H9 (cell line): Measurements from ENCODE around the gene OTUD6A. TPM values are rescaled to one million over a fixed set of nuclear protein-coding genes. Genes with fewer than 3 reads are reported as not detected.

ENCODE experiments used
- DNase-seq: peaks from one replicate; pipeline ENCODE4 v3.0.0-alpha.2; 2017
- H2AFZ ChIP-seq: one replicate; pipeline ENCODE4 v1.6.1; 2013; ENCODE audit warnings: mild to moderate bottlenecking, low read length, control low read depth, moderate library complexity
- H2AK5ac ChIP-seq: 2 replicates; pipeline ENCODE4 v1.6.1; 2013; ENCODE audit warnings: low read length, control low read depth, mixed read lengths; ENCODE audit not compliant: insufficient read length
- H2BK120ac ChIP-seq: one replicate; pipeline ENCODE4 v1.6.1; 2013; ENCODE audit warnings: low read depth, mild to moderate bottlenecking, low read length, control low read depth, inconsistent platforms; ENCODE audit not compliant: poor library complexity, severe bottlenecking
- H2BK12ac ChIP-seq: 2 replicates; pipeline ENCODE4 v1.6.1; 2013; ENCODE audit warnings: low read length, control low read depth, mixed read lengths, low read depth; ENCODE audit not compliant: insufficient read length
- H2BK15ac ChIP-seq: 2 replicates; pipeline ENCODE4 v1.6.1; 2013; ENCODE audit warnings: low read depth, low read length, control low read depth
- H2BK20ac ChIP-seq: one replicate; pipeline ENCODE4 v1.6.1; 2013; ENCODE audit warnings: low read depth, mild to moderate bottlenecking, low read length, control low read depth, inconsistent platforms; ENCODE audit not compliant: poor library complexity, severe bottlenecking
- H2BK5ac ChIP-seq: 2 replicates; pipeline ENCODE4 v1.6.1; 2013; ENCODE audit warnings: low read length, control low read depth, mixed read lengths; ENCODE audit not compliant: insufficient read length
- H3K14ac ChIP-seq: 2 replicates; pipeline ENCODE4 v1.6.1; 2013; ENCODE audit warnings: low read length, control low read depth; ENCODE audit not compliant: insufficient read depth
- H3K18ac ChIP-seq: 2 replicates; pipeline ENCODE4 v1.6.1; 2013; ENCODE audit warnings: low read depth, mild to moderate bottlenecking, mixed read lengths, low read length, control low read depth; ENCODE audit not compliant: insufficient read length
- H3K23ac ChIP-seq: 2 replicates; pipeline ENCODE4 v1.6.1; 2013; ENCODE audit warnings: low read length, control low read depth, mixed read lengths, low read depth; ENCODE audit not compliant: insufficient read length
- H3K23me2 ChIP-seq: 2 replicates; pipeline ENCODE4 v1.6.1; 2013; ENCODE audit warnings: low read depth, mild to moderate bottlenecking, mixed read lengths, low read length, control low read depth; ENCODE audit not compliant: insufficient read length, poor library complexity, severe bottlenecking
- H3K27ac ChIP-seq: 2 replicates; pipeline ENCODE4 v1.5.1; 2013; ENCODE audit warnings: low read length, control low read depth, mixed read lengths, low read depth; ENCODE audit not compliant: insufficient read length
- H3K27me3 ChIP-seq: 2 replicates; pipeline ENCODE4 v1.6.1; 2013; ENCODE audit warnings: low read length, control low read depth, inconsistent platforms; ENCODE audit not compliant: insufficient read depth
- H3K4ac ChIP-seq: 2 replicates; pipeline ENCODE4 v1.6.1; 2013; ENCODE audit warnings: low read depth, mild to moderate bottlenecking, control low read depth, inconsistent platforms, low read length, moderate library complexity
- H3K4me1 ChIP-seq: 2 replicates; pipeline ENCODE4 v1.6.1; 2013; ENCODE audit warnings: low read length, control low read depth, inconsistent platforms; ENCODE audit not compliant: insufficient read depth
- H3K4me2 ChIP-seq: 2 replicates; pipeline ENCODE4 v1.6.1; 2013; ENCODE audit warnings: low read length, control low read depth, mixed read lengths; ENCODE audit not compliant: insufficient read length, insufficient read depth
- H3K56ac ChIP-seq: 2 replicates; pipeline ENCODE4 v1.6.1; 2013; ENCODE audit warnings: low read depth, mild to moderate bottlenecking, mixed read lengths, low read length, control low read depth; ENCODE audit not compliant: insufficient read length
- H3K79me1 ChIP-seq: 2 replicates; pipeline ENCODE4 v1.6.1; 2013; ENCODE audit warnings: low read depth, mild to moderate bottlenecking, moderate library complexity, low read length, control low read depth, inconsistent platforms; ENCODE audit not compliant: insufficient read depth, poor library complexity, severe bottlenecking
- H3K79me2 ChIP-seq: 2 replicates; pipeline ENCODE4 v1.6.1; 2013; ENCODE audit warnings: low read length, control low read depth, inconsistent platforms; ENCODE audit not compliant: insufficient read depth
- H3K9ac ChIP-seq: 2 replicates; pipeline ENCODE4 v1.6.1; 2013; ENCODE audit warnings: low read length, control low read depth, mixed read lengths; ENCODE audit not compliant: insufficient read length; ENCODE audit errors: extremely low read depth
- H3K9me3 ChIP-seq: one replicate; pipeline ENCODE4 v1.6.1; 2013; ENCODE audit warnings: low read depth, low read length, inconsistent platforms; ENCODE audit not compliant: control insufficient read depth
- H3T11ph ChIP-seq: one replicate; pipeline ENCODE4 v1.6.1; 2013; ENCODE audit warnings: mild to moderate bottlenecking, low read length, control low read depth, inconsistent platforms
- H4K20me1 ChIP-seq: one replicate; pipeline ENCODE4 v1.6.1; 2013; ENCODE audit not compliant: control insufficient read depth, insufficient read length, insufficient read depth
- H4K5ac ChIP-seq: 2 replicates; pipeline ENCODE4 v1.6.1; 2013; ENCODE audit warnings: low read depth, mild to moderate bottlenecking, mixed read lengths, low read length, control low read depth; ENCODE audit not compliant: insufficient read length
- H4K8ac ChIP-seq: replicated peaks from 2 replicates; pipeline ENCODE4 v1.6.1; 2013; ENCODE audit warnings: low read length, control low read depth, mixed read lengths, low read depth; ENCODE audit not compliant: insufficient read length
- H4K91ac ChIP-seq: 2 replicates; pipeline ENCODE4 v1.6.1; 2013; ENCODE audit warnings: low read depth, mild to moderate bottlenecking, moderate library complexity, mixed read lengths, low read length, control low read depth; ENCODE audit not compliant: insufficient read length
- H3K27ac Mint-ChIP-seq, 3 experiments: 2 replicates in 2 of 3; 3 replicates in 1 of 3; pipeline ENCODE4 v1.8.0; 2020 to 2021; ENCODE audit warnings: mixed read lengths in 3 of 3, mild to moderate bottlenecking in 1 of 3, moderate library complexity in 1 of 3
- H3K27me3 Mint-ChIP-seq: 2 replicates; pipeline ENCODE4 v1.8.0; 2021; ENCODE audit warnings: low read depth, mild to moderate bottlenecking, moderate library complexity, mixed read lengths
- H3K36me3 Mint-ChIP-seq, 3 experiments: 2 replicates in 2 of 3; 3 replicates in 1 of 3; pipeline ENCODE4 v1.8.0; 2020 to 2021; ENCODE audit warnings: low read depth in 3 of 3, mixed read lengths in 3 of 3; ENCODE audit not compliant: insufficient read depth in 1 of 3
- H3K4me1 Mint-ChIP-seq, 2 experiments: 2 replicates each; pipeline ENCODE4 v1.8.0; 2020; ENCODE audit warnings: mixed read lengths in 2 of 2
- H3K4me3 Mint-ChIP-seq, 2 experiments: 2 replicates in 1 of 2; 3 replicates in 1 of 2; pipeline ENCODE4 v1.8.0; 2020 to 2021; ENCODE audit warnings: mild to moderate bottlenecking in 2 of 2, mixed read lengths in 2 of 2, moderate library complexity in 1 of 2
- H3K9me3 Mint-ChIP-seq, 2 experiments: 2 replicates in 1 of 2; 3 replicates in 1 of 2; pipeline ENCODE4 v1.8.0; 2020; ENCODE audit warnings: mild to moderate bottlenecking in 2 of 2, mixed read lengths in 2 of 2, moderate library complexity in 1 of 2
- CTCF ChIP-seq: fragments of 200-600 bp; sonication (generic); conservative IDR thresholded peaks from 3 replicates; pipeline ENCODE4 v1.8.0; 2021; ENCODE audit warnings: antibody characterized with exemption, mild to moderate bottlenecking
- WGBS: extraction: QIAGEN DNeasy Blood & Tissue Kit; methylation state at CpG from one replicate; pipeline ENCODE4 v1.1.7; 2013; ENCODE audit warnings: missing lambda C conversion rate, low lambda C conversion rate, mixed read lengths; ENCODE audit not compliant: insufficient read length; ENCODE audit errors: extremely low coverage; 5-methylcytosine and 5-hydroxymethylcytosine counted together
- total RNA-seq: library from RNA; stranded (reverse); gene quantifications from 2 replicates; pipeline ENCODE4 v1.2.1, GENCODE V29; 2021

The OTUD6A gene
- total RNA-seq, 1 experiment from 2014 or later, result not detected

- Histone ChIP-seq H2BK15ac (no peak overlapping the region), H2BK5ac (no peak overlapping the region), H3K56ac (no peak overlapping the region), H4K20me1 (no peaks in the 10 kb centered on the region), H3K18ac (no peak overlapping the region), H2BK120ac (no peak overlapping the region), H4K5ac (no peak overlapping the region), H3K4me1 (no peaks in the 10 kb centered on the region), H2BK20ac (no peak overlapping the region), H3K23me2 (no peaks in the 10 kb centered on the region), H4K91ac (no peak overlapping the region), H4K8ac (no peak overlapping the region), H3K27ac (no peak overlapping the region), H2BK12ac (no peak overlapping the region), H3K9ac (no peak overlapping the region), H3K79me2 (no peaks in the 10 kb centered on the region), H2AFZ (no peak overlapping the region), H3K23ac (no peak overlapping the region), H3K9me3 (peaks cover 32% of the 10 kb centered on the region), H3K4me2 (no peak overlapping the region), H3T11ph (no peak overlapping the region), H2AK5ac (no peak overlapping the region), H3K79me1 (no peaks in the 10 kb centered on the region), H3K4ac (no peak overlapping the region), H3K14ac (no peak overlapping the region), H3K27me3 (no peaks in the 10 kb centered on the region)
- Mint-ChIP-seq H3K27ac (no peak overlapping the region), H3K4me1 (peaks cover 9 to 10% of the 10 kb centered on the region in 2 experiments; a peak in 3 of 4 replicates), H3K9me3 (peaks cover 58 to 74% of the 10 kb centered on the region in 2 experiments), H3K27me3 (no peaks in the 10 kb centered on the region; the same call in 1 of the 2 replicates), H3K36me3 (peaks cover 0 to 12% (median 3%) of the 10 kb centered on the region in 3 experiments; a peak in 2 of 7 replicates), H3K4me3 (no peak overlapping the region)
- WGBS, result no CpG with 5 or more reads among the region's 2 CpGs
- no peak for DNase-seq
- TF ChIP-seq CTCF, result no peak
Measured at GRCh38 chrX:70032792-70033191, 29.5 kb upstream of the OTUD6A start.
